H9 (cell line): ENCODE data around the gene WFIKKN1. TPM values are rescaled to one million over a fixed set of nuclear protein-coding genes. Genes with fewer than 3 reads are reported as not detected.

ENCODE experiments used
- DNase-seq: peaks from one replicate; pipeline ENCODE4 v3.0.0-alpha.2; 2017
- H2AFZ ChIP-seq: one replicate; pipeline ENCODE4 v1.6.1; 2013; ENCODE audit warnings: mild to moderate bottlenecking, low read length, control low read depth, moderate library complexity
- H2AK5ac ChIP-seq: 2 replicates; pipeline ENCODE4 v1.6.1; 2013; ENCODE audit warnings: low read length, control low read depth, mixed read lengths; ENCODE audit not compliant: insufficient read length
- H2BK120ac ChIP-seq: one replicate; pipeline ENCODE4 v1.6.1; 2013; ENCODE audit warnings: low read depth, mild to moderate bottlenecking, low read length, control low read depth, inconsistent platforms; ENCODE audit not compliant: poor library complexity, severe bottlenecking
- H2BK12ac ChIP-seq: 2 replicates; pipeline ENCODE4 v1.6.1; 2013; ENCODE audit warnings: low read length, control low read depth, mixed read lengths, low read depth; ENCODE audit not compliant: insufficient read length
- H2BK15ac ChIP-seq: 2 replicates; pipeline ENCODE4 v1.6.1; 2013; ENCODE audit warnings: low read depth, low read length, control low read depth
- H2BK20ac ChIP-seq: one replicate; pipeline ENCODE4 v1.6.1; 2013; ENCODE audit warnings: low read depth, mild to moderate bottlenecking, low read length, control low read depth, inconsistent platforms; ENCODE audit not compliant: poor library complexity, severe bottlenecking
- H2BK5ac ChIP-seq: 2 replicates; pipeline ENCODE4 v1.6.1; 2013; ENCODE audit warnings: low read length, control low read depth, mixed read lengths; ENCODE audit not compliant: insufficient read length
- H3K14ac ChIP-seq: 2 replicates; pipeline ENCODE4 v1.6.1; 2013; ENCODE audit warnings: low read length, control low read depth; ENCODE audit not compliant: insufficient read depth
- H3K18ac ChIP-seq: 2 replicates; pipeline ENCODE4 v1.6.1; 2013; ENCODE audit warnings: low read depth, mild to moderate bottlenecking, mixed read lengths, low read length, control low read depth; ENCODE audit not compliant: insufficient read length
- H3K23ac ChIP-seq: 2 replicates; pipeline ENCODE4 v1.6.1; 2013; ENCODE audit warnings: low read length, control low read depth, mixed read lengths, low read depth; ENCODE audit not compliant: insufficient read length
- H3K23me2 ChIP-seq: 2 replicates; pipeline ENCODE4 v1.6.1; 2013; ENCODE audit warnings: low read depth, mild to moderate bottlenecking, mixed read lengths, low read length, control low read depth; ENCODE audit not compliant: insufficient read length, poor library complexity, severe bottlenecking
- H3K27ac ChIP-seq: 2 replicates; pipeline ENCODE4 v1.5.1; 2013; ENCODE audit warnings: low read length, control low read depth, mixed read lengths, low read depth; ENCODE audit not compliant: insufficient read length
- H3K27me3 ChIP-seq: 2 replicates; pipeline ENCODE4 v1.6.1; 2013; ENCODE audit warnings: low read length, control low read depth, inconsistent platforms; ENCODE audit not compliant: insufficient read depth
- H3K4ac ChIP-seq: 2 replicates; pipeline ENCODE4 v1.6.1; 2013; ENCODE audit warnings: low read depth, mild to moderate bottlenecking, control low read depth, inconsistent platforms, low read length, moderate library complexity
- H3K4me1 ChIP-seq: 2 replicates; pipeline ENCODE4 v1.6.1; 2013; ENCODE audit warnings: low read length, control low read depth, inconsistent platforms; ENCODE audit not compliant: insufficient read depth
- H3K4me2 ChIP-seq: 2 replicates; pipeline ENCODE4 v1.6.1; 2013; ENCODE audit warnings: low read length, control low read depth, mixed read lengths; ENCODE audit not compliant: insufficient read length, insufficient read depth
- H3K56ac ChIP-seq: 2 replicates; pipeline ENCODE4 v1.6.1; 2013; ENCODE audit warnings: low read depth, mild to moderate bottlenecking, mixed read lengths, low read length, control low read depth; ENCODE audit not compliant: insufficient read length
- H3K79me1 ChIP-seq: 2 replicates; pipeline ENCODE4 v1.6.1; 2013; ENCODE audit warnings: low read depth, mild to moderate bottlenecking, moderate library complexity, low read length, control low read depth, inconsistent platforms; ENCODE audit not compliant: insufficient read depth, poor library complexity, severe bottlenecking
- H3K79me2 ChIP-seq: 2 replicates; pipeline ENCODE4 v1.6.1; 2013; ENCODE audit warnings: low read length, control low read depth, inconsistent platforms; ENCODE audit not compliant: insufficient read depth
- H3K9ac ChIP-seq: 2 replicates; pipeline ENCODE4 v1.6.1; 2013; ENCODE audit warnings: low read length, control low read depth, mixed read lengths; ENCODE audit not compliant: insufficient read length; ENCODE audit errors: extremely low read depth
- H3K9me3 ChIP-seq: one replicate; pipeline ENCODE4 v1.6.1; 2013; ENCODE audit warnings: low read depth, low read length, inconsistent platforms; ENCODE audit not compliant: control insufficient read depth
- H3T11ph ChIP-seq: one replicate; pipeline ENCODE4 v1.6.1; 2013; ENCODE audit warnings: mild to moderate bottlenecking, low read length, control low read depth, inconsistent platforms
- H4K20me1 ChIP-seq: one replicate; pipeline ENCODE4 v1.6.1; 2013; ENCODE audit not compliant: control insufficient read depth, insufficient read length, insufficient read depth
- H4K5ac ChIP-seq: 2 replicates; pipeline ENCODE4 v1.6.1; 2013; ENCODE audit warnings: low read depth, mild to moderate bottlenecking, mixed read lengths, low read length, control low read depth; ENCODE audit not compliant: insufficient read length
- H4K8ac ChIP-seq: replicated peaks from 2 replicates; pipeline ENCODE4 v1.6.1; 2013; ENCODE audit warnings: low read length, control low read depth, mixed read lengths, low read depth; ENCODE audit not compliant: insufficient read length
- H4K91ac ChIP-seq: 2 replicates; pipeline ENCODE4 v1.6.1; 2013; ENCODE audit warnings: low read depth, mild to moderate bottlenecking, moderate library complexity, mixed read lengths, low read length, control low read depth; ENCODE audit not compliant: insufficient read length
- H3K27ac Mint-ChIP-seq, 3 experiments: 2 replicates in 2 of 3; 3 replicates in 1 of 3; pipeline ENCODE4 v1.8.0; 2020 to 2021; ENCODE audit warnings: mixed read lengths in 3 of 3, mild to moderate bottlenecking in 1 of 3, moderate library complexity in 1 of 3
- H3K27me3 Mint-ChIP-seq: 2 replicates; pipeline ENCODE4 v1.8.0; 2021; ENCODE audit warnings: low read depth, mild to moderate bottlenecking, moderate library complexity, mixed read lengths
- H3K36me3 Mint-ChIP-seq, 3 experiments: 2 replicates in 2 of 3; 3 replicates in 1 of 3; pipeline ENCODE4 v1.8.0; 2020 to 2021; ENCODE audit warnings: low read depth in 3 of 3, mixed read lengths in 3 of 3; ENCODE audit not compliant: insufficient read depth in 1 of 3
- H3K4me1 Mint-ChIP-seq, 2 experiments: 2 replicates each; pipeline ENCODE4 v1.8.0; 2020; ENCODE audit warnings: mixed read lengths in 2 of 2
- H3K4me3 Mint-ChIP-seq, 2 experiments: 2 replicates in 1 of 2; 3 replicates in 1 of 2; pipeline ENCODE4 v1.8.0; 2020 to 2021; ENCODE audit warnings: mild to moderate bottlenecking in 2 of 2, mixed read lengths in 2 of 2, moderate library complexity in 1 of 2
- H3K9me3 Mint-ChIP-seq, 2 experiments: 2 replicates in 1 of 2; 3 replicates in 1 of 2; pipeline ENCODE4 v1.8.0; 2020; ENCODE audit warnings: mild to moderate bottlenecking in 2 of 2, mixed read lengths in 2 of 2, moderate library complexity in 1 of 2
- CTCF ChIP-seq: fragments of 200-600 bp; sonication (generic); conservative IDR thresholded peaks from 3 replicates; pipeline ENCODE4 v1.8.0; 2021; ENCODE audit warnings: antibody characterized with exemption, mild to moderate bottlenecking
- WGBS: extraction: QIAGEN DNeasy Blood & Tissue Kit; methylation state at CpG from one replicate; pipeline ENCODE4 v1.1.7; 2013; ENCODE audit warnings: missing lambda C conversion rate, low lambda C conversion rate, mixed read lengths; ENCODE audit not compliant: insufficient read length; ENCODE audit errors: extremely low coverage; 5-methylcytosine and 5-hydroxymethylcytosine counted together
- total RNA-seq: library from RNA; stranded (reverse); gene quantifications from 2 replicates; pipeline ENCODE4 v1.2.1, GENCODE V29; 2021

Gene WFIKKN1
- total RNA-seq, 1 experiment from 2014 or later, result 8.3 TPM

- H3K79me2 ChIP-seq, result no peaks in the 10 kb centered on the region
- no peak overlapping the region for H3K27ac ChIP-seq
- H3K9me3 Mint-ChIP-seq, result no peaks in the 10 kb centered on the region
- no peak overlapping the region; a peak in 1 of 5 replicates for H3K4me3 Mint-ChIP-seq
- H3K18ac ChIP-seq, result no peak overlapping the region
- H3K56ac ChIP-seq, result no peak overlapping the region
- H3K4me2 ChIP-seq, result no peak overlapping the region
- no CpG with 5 or more reads among the region's 22 CpGs for WGBS
- H3K14ac ChIP-seq, result no peak overlapping the region
- no peak overlapping the region for H4K5ac ChIP-seq
- no peak overlapping the region for H3K23ac ChIP-seq
- H2BK5ac ChIP-seq, result no peak overlapping the region
- no peak overlapping the region for H2BK12ac ChIP-seq
- no peak overlapping the region for H4K8ac ChIP-seq
- no peak overlapping the region for H2AK5ac ChIP-seq
- H2BK20ac ChIP-seq, result no peak overlapping the region
- no peaks in the 10 kb centered on the region; a peak in 1 of 7 replicates for H3K36me3 Mint-ChIP-seq
- TF ChIP-seq CTCF, result no peak
- no peak overlapping the region for H3K4ac ChIP-seq
- no peaks in the 10 kb centered on the region for H3K27me3 Mint-ChIP-seq
- no peaks in the 10 kb centered on the region for H3K79me1 ChIP-seq
- no peak overlapping the region for H2BK15ac ChIP-seq
- peaks cover 0 to 9% of the 10 kb centered on the region in 2 experiments; a peak in 2 of 4 replicates for H3K4me1 Mint-ChIP-seq
- no peak overlapping the region for H3K27ac Mint-ChIP-seq
- DNase-seq, result no peak
- H2AFZ ChIP-seq, result no peak overlapping the region
- no peaks in the 10 kb centered on the region for H3K9me3 ChIP-seq
- H2BK120ac ChIP-seq, result no peak overlapping the region
- no peak overlapping the region for H3K9ac ChIP-seq
- no peaks in the 10 kb centered on the region for H3K27me3 ChIP-seq
- H3K23me2 ChIP-seq, result peaks cover 9% of the 10 kb centered on the region
- no peaks in the 10 kb centered on the region for H3K4me1 ChIP-seq
- no peaks in the 10 kb centered on the region for H4K20me1 ChIP-seq
- no peak overlapping the region for H3T11ph ChIP-seq
- H4K91ac ChIP-seq, result no peak overlapping the region
These were observed 21.1 kb downstream of the WFIKKN1 start for GRCh38 chr16:651844-652243.
